ENCODE measurements around the gene CACNB1.

Gene CACNB1

DNA sequence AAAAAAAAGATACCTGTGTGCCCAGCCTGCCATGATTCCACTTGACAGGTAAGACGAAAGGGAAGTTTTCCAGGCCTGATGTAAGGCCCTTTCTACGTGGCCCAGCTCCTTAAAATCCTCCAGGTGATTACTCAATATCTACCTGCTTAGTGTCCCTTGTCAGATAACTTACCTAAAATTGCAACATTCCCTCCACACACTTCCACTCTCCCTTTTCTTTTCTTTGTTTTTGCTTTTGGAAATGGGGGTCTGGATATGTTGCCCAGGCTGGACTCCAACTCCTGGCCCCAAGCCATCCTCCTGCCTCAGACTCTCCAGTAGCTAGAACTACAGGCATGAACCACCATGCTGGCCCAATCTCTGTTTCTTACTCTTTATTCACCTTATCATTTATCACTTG is 38.8 kb downstream of the CACNB1 start:
- H3K9me3 Mint-ChIP-seq: no peaks in the 10 kb centered on the region
- no peak for DNase-seq
- CTCF ChIA-PET: interaction anchor here (0.7 to 1.6 kb wide), 3 partner anchors 13 to 149 kb away, joined by 3 to 5 read pairs (median 4); no protein-coding TSS in a partner anchor
- peaks cover 8% of the 10 kb centered on the region for H3K36me3 Mint-ChIP-seq
- peaks cover 8% of the 10 kb centered on the region for H3K4me1 Mint-ChIP-seq
- no peak overlapping the region for H3K4me3 Mint-ChIP-seq
- H3K27me3 Mint-ChIP-seq: peaks cover 75% of the 10 kb centered on the region
- no peak overlapping the region for H3K27ac Mint-ChIP-seq

DNA sequence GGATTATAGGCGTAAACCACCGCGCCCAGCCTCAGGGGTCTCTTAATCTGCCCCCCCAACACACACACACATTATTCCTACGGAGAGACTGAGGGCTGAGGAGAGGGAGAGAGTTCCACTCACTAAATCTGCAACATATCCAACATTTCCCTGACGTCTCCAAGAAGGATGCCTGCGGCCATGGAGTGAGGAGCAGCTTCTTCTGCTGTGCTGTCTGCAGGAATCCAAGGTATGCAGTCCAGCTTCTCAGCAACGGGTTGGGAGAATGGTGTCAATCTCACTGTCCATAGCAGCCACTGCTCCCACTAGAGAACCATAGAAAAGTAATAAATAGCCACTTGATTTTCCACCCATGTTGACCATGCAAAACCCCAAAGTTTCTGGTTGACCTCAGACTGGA is 41.0 kb downstream of the CACNB1 start:
- DNase-seq: no peak
- no peak overlapping the region for H3K4me3 Mint-ChIP-seq
- H3K27ac Mint-ChIP-seq: no peak overlapping the region
- CTCF ChIA-PET: interaction anchor here (2.1 kb wide), 1 partner anchor 9 kb away, joined by 12 read pairs; the partner anchor contains the start of gene ARL5C
- H3K9me3 Mint-ChIP-seq: no peaks in the 10 kb centered on the region
- peaks cover 28% of the 10 kb centered on the region for H3K4me1 Mint-ChIP-seq
- peaks cover 9% of the 10 kb centered on the region for H3K36me3 Mint-ChIP-seq
- peaks cover 79% of the 10 kb centered on the region for H3K27me3 Mint-ChIP-seq

DNA sequence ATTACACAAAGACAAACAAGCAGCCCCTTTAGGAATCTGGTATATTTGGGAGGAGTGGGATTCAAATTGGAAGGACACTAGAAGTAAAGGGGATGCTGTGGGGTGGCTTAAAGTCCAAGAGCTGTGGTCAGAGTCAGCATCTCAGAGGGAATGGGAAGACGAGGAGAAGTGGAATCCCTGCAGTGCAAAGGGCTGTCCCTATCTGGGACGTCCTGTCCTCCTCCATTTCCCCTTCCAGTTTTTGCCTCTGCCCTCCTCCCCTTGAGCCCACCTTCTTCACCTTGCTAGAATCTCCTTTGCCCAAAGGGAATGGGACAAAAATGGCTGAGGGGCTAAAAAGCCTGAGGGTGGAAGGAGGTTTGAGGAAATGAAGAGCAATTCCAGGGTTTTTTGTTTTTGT is 41.8 kb downstream of the CACNB1 start:
- CTCF ChIA-PET: interaction anchor here (2.1 kb wide), 1 partner anchor 9 kb away, joined by 12 read pairs; the partner anchor contains the start of gene ARL5C
- Mint-ChIP-seq H3K9me3 (no peaks in the 10 kb centered on the region), H3K27ac (no peak overlapping the region), H3K4me1 (peaks cover 31% of the 10 kb centered on the region), H3K36me3 (peaks cover 9% of the 10 kb centered on the region), H3K27me3 (peaks cover 77% of the 10 kb centered on the region), H3K4me3 (no peak overlapping the region)
- no peak for DNase-seq

DNA sequence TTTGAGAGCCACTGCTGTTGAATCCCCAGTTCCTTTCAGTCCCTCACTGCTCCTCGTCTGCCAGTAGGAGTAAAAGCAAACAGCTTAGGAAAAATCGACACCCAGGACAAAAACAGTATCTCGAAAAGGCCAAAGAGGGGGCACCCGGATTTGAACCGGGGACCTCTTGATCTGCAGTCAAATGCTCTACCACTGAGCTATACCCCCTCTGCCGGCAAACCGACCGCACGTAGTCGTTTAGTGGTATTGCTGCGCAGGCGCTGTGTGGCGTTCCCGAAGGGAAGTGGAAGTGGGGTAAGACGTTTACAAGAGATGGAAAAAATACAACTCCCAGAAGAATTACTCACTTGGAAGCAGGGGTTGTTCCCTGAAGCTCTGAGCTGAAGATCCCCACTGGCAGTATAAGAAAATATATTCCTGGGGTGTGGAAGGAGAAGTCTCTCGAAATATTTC is 43.8 kb downstream of the CACNB1 start:
- peaks cover 9% of the 10 kb centered on the region for H3K36me3 Mint-ChIP-seq
- peaks cover 38% of the 10 kb centered on the region for H3K4me1 Mint-ChIP-seq
- peaks cover 83% of the 10 kb centered on the region for H3K27me3 Mint-ChIP-seq

DNA sequence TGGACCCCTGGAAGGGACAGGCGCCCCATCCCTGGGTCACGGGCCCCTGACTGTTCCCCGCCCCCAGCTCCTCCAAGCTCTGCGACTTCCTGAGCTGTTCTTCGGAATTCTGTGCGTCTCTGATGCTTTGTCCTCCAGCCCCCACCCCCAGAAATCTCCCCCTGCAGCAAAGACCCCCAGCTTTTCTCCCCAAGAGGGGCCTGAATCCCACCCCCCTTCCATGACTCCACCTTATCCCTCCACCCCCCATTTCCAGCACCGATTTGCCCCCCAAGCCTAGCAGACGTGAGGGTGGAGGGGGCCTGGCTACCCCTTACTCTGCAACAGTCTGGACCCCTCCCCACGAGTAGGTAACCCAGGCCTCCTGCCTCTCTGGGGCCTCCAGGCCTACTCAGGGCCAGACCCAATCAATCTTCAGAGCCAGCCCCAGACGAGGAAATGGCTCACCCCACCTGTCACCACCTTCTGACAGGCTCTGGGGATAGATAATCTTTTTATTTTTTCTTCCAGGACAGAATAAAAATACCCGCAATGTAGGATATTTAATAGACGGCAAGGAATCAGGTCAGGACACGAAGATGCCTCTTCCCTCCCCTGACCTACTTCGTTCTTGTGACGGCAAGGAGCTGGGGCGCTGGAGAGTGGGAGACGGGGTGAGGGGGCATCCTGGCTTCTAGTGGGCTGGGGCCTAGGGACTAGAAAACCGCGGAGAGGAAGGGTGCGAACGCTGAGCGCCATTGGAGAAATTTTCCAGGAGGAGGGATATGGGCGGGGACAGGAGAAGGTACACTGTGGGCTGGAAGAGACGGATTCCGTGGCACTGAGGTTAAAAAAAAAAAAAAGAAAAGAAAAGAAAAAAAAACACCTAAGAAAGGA is 45.3 kb downstream of the CACNB1 start:
- CTCF ChIA-PET: interaction anchor here (0.5 to 4.1 kb wide), 24 partner anchors 8 to 476 kb away, joined by 3 to 144 read pairs (median 6); partner anchors contain the start of genes ARL5C, LASP1, LASP1NB and RPL23
- H3K36me3 Mint-ChIP-seq: peaks cover 9% of the 10 kb centered on the region
- H3K4me3 Mint-ChIP-seq: peak overlapping the region; percentile 90
- H3K4me1 Mint-ChIP-seq: peaks cover 40% of the 10 kb centered on the region
- H3K27ac Mint-ChIP-seq: peak overlapping the region; percentile 94
- peak; percentile 57 for DNase-seq
- H3K9me3 Mint-ChIP-seq: no peaks in the 10 kb centered on the region
- H3K27me3 Mint-ChIP-seq: peaks cover 82% of the 10 kb centered on the region

More for the DNA sequence above, 43.8 kb downstream of the CACNB1 start:
- peak overlapping the region; percentile 94 for H3K27ac Mint-ChIP-seq
- peak; percentile 94 for DNase-seq
- H3K9me3 Mint-ChIP-seq: no peaks in the 10 kb centered on the region
- peak overlapping the region; percentile 90 for H3K4me3 Mint-ChIP-seq
- CTCF ChIA-PET: interaction anchor here (0.5 to 4.1 kb wide), 32 partner anchors 10 to 477 kb away, joined by 3 to 144 read pairs (median 6); partner anchors contain the start of genes ARL5C, LASP1, RPL19 and RPL23

DNA sequence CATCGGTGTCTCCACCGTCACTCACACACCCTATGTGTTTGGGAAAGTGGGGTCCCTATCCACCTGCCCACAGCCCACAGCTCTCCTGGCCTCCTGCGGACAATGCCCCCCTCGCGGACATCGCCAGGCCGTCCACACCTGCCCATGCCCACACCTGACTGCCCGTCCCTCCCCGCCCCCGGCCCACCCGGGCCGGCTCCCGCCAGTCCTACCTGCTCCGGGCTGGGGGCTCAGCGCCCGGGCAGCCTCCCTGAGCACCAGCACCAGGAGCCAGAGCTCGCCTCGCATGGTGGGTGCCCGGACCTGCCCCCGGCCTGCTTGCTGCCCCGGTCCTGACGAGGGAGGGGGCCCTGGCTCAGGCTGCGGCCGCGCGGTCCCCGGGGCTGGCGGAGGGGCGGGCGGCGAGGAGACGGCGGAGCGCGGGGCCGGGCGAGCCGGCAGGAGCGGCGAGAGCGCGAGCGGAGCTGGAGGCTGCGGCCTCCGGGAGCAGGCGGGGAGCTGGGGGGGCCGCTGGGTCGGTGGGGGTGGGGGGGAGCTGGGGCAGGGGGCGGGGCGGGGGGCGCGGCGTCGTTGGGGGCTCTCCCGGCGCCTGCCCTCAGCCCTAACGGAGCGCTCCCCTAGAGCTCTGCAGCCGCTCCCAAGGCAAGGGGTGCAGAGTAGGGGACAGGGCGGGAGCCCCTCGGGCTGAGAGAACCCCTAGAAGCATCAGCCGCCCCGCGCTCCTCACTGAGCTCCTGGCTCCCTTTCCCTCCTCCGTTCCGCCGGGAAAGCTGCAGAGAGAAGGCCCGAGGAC is 46.1 kb downstream of the CACNB1 start, which contains the start of gene PLXDC1:
PLXDC1 (minus strand) TSS at position 488 of the 793 bp plus-strand sequence; CDS start at position 288, 200 bp downstream.
- no peaks in the 10 kb centered on the region for H3K9me3 Mint-ChIP-seq
- peaks cover 74% of the 10 kb centered on the region for H3K27me3 Mint-ChIP-seq
- H3K27ac Mint-ChIP-seq: peak within 1 kb of the TSS; percentile 94
- H3K4me3 Mint-ChIP-seq: peak within 1 kb of the TSS; percentile 90
- CTCF ChIA-PET: interaction anchor here (0.5 to 4.1 kb wide), 8 partner anchors 14 to 280 kb away, joined by 3 to 144 read pairs (median 17); partner anchors contain the start of gene LASP1
- peak; percentile 41 for DNase-seq
- peaks cover 40% of the 10 kb centered on the region for H3K4me1 Mint-ChIP-seq
- H3K36me3 Mint-ChIP-seq: peaks cover 9% of the 10 kb centered on the region

DNA sequence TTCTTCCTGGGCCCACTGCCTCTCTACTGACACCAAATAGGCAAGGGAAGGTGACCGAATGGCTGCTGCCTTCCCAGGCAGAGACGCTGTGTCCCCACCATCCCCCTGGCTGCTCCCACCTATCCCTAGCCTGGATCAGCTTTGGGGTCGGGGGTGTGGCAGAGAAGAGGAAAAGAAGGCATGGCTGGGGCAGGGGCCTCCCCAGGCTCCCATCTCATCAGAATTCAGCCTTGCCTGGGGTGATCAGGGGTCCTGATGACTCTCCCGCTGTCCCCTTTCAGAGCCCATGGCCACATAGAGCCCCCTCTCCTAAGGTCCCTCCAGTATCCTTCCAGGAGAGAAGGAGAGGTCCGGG is 46.7 kb downstream of the CACNB1 start:
- peak overlapping the region; percentile 71 for H3K4me3 Mint-ChIP-seq
- DNase-seq: no peak
- H3K9me3 Mint-ChIP-seq: no peaks in the 10 kb centered on the region
- peaks cover 68% of the 10 kb centered on the region for H3K27me3 Mint-ChIP-seq
- H3K27ac Mint-ChIP-seq: no peak overlapping the region
- H3K36me3 Mint-ChIP-seq: peaks cover 9% of the 10 kb centered on the region
- H3K4me1 Mint-ChIP-seq: peaks cover 40% of the 10 kb centered on the region
- CTCF ChIA-PET: interaction anchor here (1.2 to 4.1 kb wide), 3 partner anchors 168 to 279 kb away, joined by 4 to 144 read pairs (median 35); partner anchors contain the start of gene LASP1

DNA sequence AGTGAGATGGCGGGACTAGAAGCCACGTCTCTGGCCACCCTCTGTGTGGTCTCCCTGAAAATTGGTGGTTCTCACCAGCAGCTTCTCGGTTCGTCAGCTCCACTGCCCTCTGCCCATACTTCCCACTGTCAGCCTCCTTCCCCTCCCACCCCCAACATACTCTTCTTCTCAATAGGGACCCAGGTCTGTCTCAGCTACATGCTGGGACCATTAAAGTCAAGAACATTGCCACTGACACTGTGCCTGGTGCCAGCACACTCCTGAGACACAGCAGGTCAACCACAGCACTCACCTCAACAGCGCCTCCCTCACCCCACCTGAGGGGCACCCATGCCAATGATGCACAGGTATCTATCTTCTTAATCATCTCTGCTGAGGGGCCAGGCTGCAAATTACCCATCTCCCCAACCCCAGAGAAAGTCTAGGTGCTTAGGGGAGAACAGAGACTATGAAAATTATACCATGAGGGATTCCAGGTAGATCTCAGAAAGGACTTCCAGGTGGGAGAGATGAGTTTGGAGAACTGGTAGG is 47.3 kb downstream of the CACNB1 start:
- DNase-seq: no peak
- Mint-ChIP-seq H3K27ac (no peak overlapping the region), H3K27me3 (peaks cover 64% of the 10 kb centered on the region), H3K9me3 (no peaks in the 10 kb centered on the region), H3K36me3 (peaks cover 9% of the 10 kb centered on the region), H3K4me1 (peaks cover 40% of the 10 kb centered on the region), H3K4me3 (peak overlapping the region; percentile 71)
- CTCF ChIA-PET: interaction anchor here (1.2 kb wide), 1 partner anchor 167 kb away, joined by 4 read pairs; no protein-coding TSS in a partner anchor

DNA sequence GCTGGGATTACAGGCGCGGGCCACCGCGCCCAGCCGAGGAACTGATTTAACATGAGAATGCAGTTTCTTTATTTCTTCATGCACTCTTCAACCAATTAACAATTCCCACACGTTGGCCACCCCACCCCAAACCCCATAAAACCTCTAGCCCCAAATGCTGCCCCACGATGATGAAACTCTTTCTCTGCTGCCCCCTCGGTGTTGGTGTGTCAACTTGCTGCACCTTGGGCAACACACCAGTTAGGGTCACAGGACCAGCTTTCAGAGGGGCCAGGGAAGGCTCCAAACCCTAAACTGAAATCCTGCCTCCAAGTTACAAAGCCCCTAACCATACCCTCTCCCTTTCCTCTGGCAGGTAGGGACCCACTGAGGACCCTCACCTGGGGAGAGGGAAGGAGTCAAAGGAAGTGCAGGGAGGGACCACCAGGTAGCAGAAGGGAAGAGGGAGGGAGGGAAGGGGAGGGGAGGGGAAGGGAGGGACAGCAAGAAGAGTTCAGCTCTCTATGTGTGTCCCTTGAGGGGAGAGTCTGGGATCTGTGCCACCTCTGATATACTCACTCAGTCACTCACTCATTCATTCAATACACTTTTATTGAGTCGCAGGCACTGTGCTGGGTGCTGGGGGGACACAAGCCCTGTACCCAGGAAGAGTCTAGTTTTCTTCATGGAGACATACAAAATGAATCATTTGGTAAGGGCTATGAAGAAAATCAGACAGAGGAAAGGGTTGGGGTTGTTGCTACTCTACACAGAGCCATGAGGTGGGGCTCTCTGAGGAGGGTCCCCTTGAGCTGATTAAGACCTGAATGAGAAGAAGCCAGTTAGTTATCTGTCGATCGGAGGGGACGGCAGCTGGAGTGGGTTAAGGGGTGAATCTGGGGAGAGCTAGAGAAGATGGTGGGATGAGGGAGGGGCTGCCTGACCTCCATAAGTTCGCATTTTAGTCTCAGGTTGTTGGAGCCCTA is 50.0 kb downstream of the CACNB1 start:
- Mint-ChIP-seq H3K27me3 (peaks cover 44% of the 10 kb centered on the region), H3K9me3 (no peaks in the 10 kb centered on the region), H3K4me1 (peaks cover 21% of the 10 kb centered on the region), H3K36me3 (no peaks in the 10 kb centered on the region), H3K27ac (no peak overlapping the region), H3K4me3 (no peak overlapping the region)
- no peak for DNase-seq
- CTCF ChIA-PET: interaction anchor here (1.8 kb wide), 1 partner anchor 164 kb away, joined by 14 read pairs; no protein-coding TSS in a partner anchor

DNA sequence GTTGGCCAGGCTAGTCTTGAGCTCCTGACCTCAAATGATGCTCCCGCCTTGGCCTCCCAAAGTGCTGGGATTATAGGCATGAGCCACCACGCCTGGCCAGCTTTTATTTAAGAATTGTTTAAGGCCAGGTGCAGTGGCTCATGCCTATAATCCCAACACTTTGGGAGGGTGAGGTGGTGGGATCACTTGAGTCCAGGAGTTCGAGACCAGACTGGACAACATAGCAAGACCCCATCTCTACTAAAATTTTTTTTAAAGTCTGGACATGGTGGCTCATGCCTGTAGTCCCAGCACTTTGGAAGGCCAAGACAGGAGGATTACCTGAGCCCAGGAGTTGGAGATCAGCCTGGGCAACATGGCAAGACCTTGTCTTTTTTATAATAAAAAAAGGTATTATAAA is 51.2 kb downstream of the CACNB1 start:
- H3K9me3 Mint-ChIP-seq: no peaks in the 10 kb centered on the region

DNA sequence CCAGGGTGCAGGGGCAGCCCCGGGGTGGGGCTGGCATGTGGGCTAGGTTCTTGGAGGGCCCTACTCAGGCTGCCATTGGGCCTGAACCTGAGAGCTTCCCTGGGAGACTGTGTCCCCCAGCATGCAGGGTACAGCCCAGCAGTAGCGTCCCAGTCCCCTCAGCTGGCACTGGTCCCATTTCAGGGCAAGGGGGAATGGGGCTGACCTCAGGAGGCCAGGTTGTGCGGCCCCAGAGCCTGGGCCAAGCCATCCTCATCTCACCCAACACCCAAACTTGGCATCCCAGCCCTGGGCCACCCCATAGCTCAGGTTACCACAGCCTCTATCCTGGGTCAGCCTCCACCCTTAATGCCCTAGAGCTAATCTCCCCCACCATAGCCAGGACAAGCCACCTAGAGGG is 52.3 kb downstream of the CACNB1 start:
- DNase-seq: no peak
- Mint-ChIP-seq H3K4me3 (no peak overlapping the region), H3K4me1 (peaks cover 5% of the 10 kb centered on the region), H3K9me3 (no peaks in the 10 kb centered on the region), H3K27me3 (peaks cover 24% of the 10 kb centered on the region), H3K27ac (no peak overlapping the region), H3K36me3 (no peaks in the 10 kb centered on the region)
- CTCF ChIA-PET: interaction anchor here (1.5 to 3.7 kb wide), 3 partner anchors 8 to 162 kb away, joined by 6 to 12 read pairs (median 10); no protein-coding TSS in a partner anchor

More for the DNA sequence above, 51.2 kb downstream of the CACNB1 start:
- Mint-ChIP-seq H3K36me3 (no peaks in the 10 kb centered on the region), H3K4me1 (peaks cover 12% of the 10 kb centered on the region), H3K27me3 (peaks cover 35% of the 10 kb centered on the region), H3K4me3 (no peak overlapping the region), H3K27ac (no peak overlapping the region)
- CTCF ChIA-PET: interaction anchor here (2.2 kb wide), 1 partner anchor 163 kb away, joined by 10 read pairs; no protein-coding TSS in a partner anchor
- no peak for DNase-seq

DNA sequence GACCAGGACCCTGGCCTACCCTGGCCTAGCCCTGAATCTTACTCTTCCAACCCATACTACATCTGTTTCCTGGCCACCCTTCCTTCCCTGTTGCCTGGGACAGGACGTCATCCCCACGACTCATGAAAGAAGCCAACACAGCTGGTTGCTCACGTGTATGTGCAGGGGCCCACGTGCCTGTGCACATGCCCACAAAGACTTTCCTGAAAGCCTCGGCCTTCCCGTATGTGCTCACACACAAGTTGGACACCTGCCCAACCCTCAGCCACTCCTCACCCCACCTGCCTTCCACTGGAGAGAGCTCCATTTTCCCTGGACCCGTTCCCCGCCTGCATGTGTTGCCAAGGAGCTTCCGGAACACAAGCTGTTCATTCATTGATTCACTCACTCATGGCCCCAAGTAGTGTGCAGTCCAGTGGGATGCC is 53.0 kb downstream of the CACNB1 start:
- no peak for DNase-seq
- Mint-ChIP-seq H3K27me3 (peaks cover 17% of the 10 kb centered on the region), H3K27ac (no peak overlapping the region), H3K4me1 (peaks cover 3% of the 10 kb centered on the region), H3K9me3 (no peaks in the 10 kb centered on the region), H3K36me3 (no peaks in the 10 kb centered on the region), H3K4me3 (no peak overlapping the region)
- CTCF ChIA-PET: interaction anchor here (1.5 to 3.7 kb wide), 3 partner anchors 9 to 161 kb away, joined by 6 to 12 read pairs (median 10); no protein-coding TSS in a partner anchor

Data from activated naive CD4-positive, alpha-beta T cell treated with anti-CD3 and anti-CD28 coated beads, Interleukin-2, amount 10 ng/mL, durations not matched to agents 7 days and 5 days (primary cell).